Suprapubic skin (tissue), 4 donors: ENCODE measurements around the gene HECW1.

Experiments
- POLR2A ChIP-seq, 2 donors: fragments of 450-650 bp; IDR thresholded peaks; one replicate each; pipeline ENCODE4 v1.6.1; 2017; ENCODE audit warnings: antibody characterized with exemption in 2 of 2, mild to moderate bottlenecking in 2 of 2, moderate library complexity in 2 of 2
- POLR2AphosphoS5 ChIP-seq, 3 donors: sonication (generic); formaldehyde crosslinking; IDR thresholded peaks; one replicate each; pipeline ENCODE4 v1.6.1; 2017; ENCODE audit warnings: antibody characterized with exemption in 3 of 3
- TF ChIP-seq, protein P1 (sequence below), 2 donors: fragments of 200-600 bp in 1 of 2; fragments of 450-650 bp in 1 of 2; sonication (generic) in 1 of 2; IDR thresholded peaks; one replicate each; pipeline ENCODE4 v1.5.1; 2016 to 2019; ENCODE audit warnings: antibody characterized with exemption in 2 of 2, mild to moderate bottlenecking in 1 of 2, moderate library complexity in 1 of 2

DNA sequence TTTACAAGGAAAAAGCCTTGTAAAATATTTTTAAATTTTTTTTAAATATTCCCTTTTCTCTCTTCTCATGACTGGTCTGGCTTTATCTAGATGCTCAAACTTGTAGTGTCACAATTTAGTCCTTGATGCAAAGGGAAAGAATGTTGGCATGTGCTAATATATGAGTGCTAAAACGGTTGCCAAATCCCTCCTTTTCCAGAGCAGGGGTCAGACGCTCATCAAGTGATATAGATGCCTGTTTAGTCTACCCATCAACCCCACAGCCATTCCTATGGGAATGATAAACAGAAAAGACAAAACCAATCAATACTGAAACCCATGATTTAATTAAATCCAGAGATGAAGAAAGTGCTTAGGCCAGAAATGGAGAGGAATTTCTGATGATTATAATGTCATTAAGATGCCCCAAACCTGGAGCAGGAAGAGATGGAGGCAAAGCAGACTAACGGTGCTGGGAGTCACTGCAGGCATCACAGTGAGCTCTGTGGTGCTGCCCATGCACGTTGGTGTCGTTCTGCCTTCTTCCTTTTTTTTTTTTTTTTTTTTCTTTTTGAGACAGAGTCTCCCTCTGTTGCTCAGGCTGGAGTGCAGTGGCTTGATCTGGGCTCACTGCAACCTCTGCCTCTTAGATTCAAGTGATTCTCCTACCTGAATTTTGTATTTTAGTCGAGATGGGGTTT lies 260.4 kb downstream of the HECW1 start:
- no peak for TF ChIP-seq POLR2AphosphoS5 (IDR thresholded peaks at IDR 0.05)
- TF ChIP-seq, protein P1, sequence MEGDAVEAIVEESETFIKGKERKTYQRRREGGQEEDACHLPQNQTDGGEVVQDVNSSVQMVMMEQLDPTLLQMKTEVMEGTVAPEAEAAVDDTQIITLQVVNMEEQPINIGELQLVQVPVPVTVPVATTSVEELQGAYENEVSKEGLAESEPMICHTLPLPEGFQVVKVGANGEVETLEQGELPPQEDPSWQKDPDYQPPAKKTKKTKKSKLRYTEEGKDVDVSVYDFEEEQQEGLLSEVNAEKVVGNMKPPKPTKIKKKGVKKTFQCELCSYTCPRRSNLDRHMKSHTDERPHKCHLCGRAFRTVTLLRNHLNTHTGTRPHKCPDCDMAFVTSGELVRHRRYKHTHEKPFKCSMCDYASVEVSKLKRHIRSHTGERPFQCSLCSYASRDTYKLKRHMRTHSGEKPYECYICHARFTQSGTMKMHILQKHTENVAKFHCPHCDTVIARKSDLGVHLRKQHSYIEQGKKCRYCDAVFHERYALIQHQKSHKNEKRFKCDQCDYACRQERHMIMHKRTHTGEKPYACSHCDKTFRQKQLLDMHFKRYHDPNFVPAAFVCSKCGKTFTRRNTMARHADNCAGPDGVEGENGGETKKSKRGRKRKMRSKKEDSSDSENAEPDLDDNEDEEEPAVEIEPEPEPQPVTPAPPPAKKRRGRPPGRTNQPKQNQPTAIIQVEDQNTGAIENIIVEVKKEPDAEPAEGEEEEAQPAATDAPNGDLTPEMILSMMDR (IDR thresholded peaks at IDR 0.05): no peak
- TF ChIP-seq POLR2A (IDR thresholded peaks at IDR 0.05): no peak
